GM18867 (cell line): Measurements from ENCODE around the gene TBC1D23.
A peak's percentile ranks its signal among the peaks of the same experiment; 100 is the strongest.
"Not testable (repeated sequence)": the region's sequence is repeated elsewhere in the genome, so short reads cannot be mapped to it uniquely, and the experiment has no call there.

Experiments
- ATAC-seq: cut with Tn5 transposase; IDR thresholded peaks from one replicate; pipeline ENCODE4 v1.9.1; 2021; ENCODE audit warnings: mild to moderate bottlenecking, moderate library complexity; ENCODE audit not compliant: unreplicated experiment

The TBC1D23 gene

DNA sequence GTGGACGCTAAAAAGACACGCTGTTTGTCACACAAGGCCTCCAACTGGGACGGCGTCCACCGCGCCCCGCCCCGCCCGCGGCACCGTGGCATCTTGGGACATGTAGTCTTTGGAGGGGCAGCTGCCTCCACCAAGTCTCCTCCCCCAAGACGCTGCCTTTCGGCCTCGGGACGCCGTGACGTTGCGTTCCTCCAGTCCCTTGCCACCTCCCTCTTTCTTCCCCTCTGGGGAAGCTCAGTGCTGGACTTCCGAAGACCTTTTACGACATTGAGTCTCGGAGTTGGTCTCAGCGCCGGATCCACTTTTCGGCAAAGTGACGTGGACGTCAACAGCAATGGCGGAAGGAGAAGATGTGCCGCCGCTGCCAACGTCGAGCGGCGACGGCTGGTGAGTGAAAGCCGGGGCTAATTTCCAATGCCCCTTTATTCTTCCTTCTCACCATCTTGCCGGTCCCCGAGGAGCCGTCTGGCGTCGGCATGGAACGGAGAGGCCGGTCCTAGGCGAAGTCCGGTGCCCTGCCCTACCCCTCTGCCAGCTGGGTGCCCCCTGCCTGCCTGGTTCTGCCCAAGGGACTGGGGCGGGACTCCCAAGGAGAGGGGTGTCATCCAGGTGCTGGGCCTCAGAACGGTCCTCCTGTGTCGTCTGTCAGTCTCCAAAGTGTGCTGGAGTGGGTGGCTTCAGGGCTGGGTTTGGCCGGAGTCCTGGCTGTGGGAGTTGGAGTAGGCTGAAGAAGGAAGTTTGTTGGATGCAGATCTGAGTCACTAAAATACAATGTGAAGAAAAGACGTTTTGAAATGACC is at the start of gene TBC1D23:
Gene TBC1D23 (plus strand): TSS at position 308 of the 800 bp plus-strand sequence. CDS start 27 bp downstream, at position 335.
- peak; percentile 100 for ATAC-seq

DNA sequence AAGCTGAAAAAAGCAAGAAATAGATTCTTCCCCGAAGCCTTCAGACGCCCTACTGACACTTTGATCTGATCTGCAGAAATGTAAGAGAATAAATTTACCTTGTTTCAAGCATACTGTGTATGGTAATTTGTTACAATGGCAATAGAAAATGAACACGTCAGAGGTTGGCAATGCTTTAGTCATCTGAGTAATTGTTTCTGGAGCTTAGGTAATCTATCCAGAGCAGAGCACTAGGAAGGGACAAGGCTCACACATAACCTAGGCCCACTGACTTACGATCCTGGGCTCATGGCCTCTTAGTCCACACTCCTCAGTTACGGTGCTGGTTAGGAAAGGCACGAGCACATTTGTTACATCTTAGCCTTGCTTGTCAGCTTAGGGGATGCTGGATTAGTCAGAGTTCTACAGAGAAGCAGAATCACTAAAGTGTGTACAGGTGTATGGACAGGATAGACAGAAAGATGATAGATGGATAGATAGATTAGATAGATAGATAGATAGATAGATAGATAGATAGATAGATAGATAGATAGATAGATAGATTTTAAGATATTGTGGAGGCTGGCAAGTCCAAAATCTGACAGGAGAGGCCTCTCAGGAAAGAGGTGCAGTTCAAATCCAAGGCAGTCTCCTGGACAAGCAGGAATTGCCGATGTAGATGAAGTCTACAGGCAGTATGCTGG is 46.8 kb upstream of the TBC1D23 start:
- no peak for ATAC-seq

DNA sequence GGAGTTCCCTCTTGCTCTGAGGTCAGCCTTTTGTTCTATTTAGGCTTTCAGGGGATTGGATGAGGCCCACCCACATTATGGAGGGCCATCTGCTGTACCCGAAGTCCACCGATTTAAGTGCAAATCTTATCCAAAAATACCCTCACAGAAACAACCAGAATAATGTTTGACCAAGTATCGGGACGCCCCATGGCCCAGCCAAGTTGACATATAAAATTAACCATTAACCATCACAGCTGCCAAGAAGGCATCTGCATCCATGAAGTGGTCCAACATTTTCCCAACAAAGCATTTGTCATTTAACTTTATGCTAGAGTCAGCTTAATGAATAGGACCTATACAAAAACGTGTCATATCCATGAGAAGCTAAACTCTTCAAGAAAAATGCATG is 46.2 kb upstream of the TBC1D23 start:
- ATAC-seq = no peak

DNA sequence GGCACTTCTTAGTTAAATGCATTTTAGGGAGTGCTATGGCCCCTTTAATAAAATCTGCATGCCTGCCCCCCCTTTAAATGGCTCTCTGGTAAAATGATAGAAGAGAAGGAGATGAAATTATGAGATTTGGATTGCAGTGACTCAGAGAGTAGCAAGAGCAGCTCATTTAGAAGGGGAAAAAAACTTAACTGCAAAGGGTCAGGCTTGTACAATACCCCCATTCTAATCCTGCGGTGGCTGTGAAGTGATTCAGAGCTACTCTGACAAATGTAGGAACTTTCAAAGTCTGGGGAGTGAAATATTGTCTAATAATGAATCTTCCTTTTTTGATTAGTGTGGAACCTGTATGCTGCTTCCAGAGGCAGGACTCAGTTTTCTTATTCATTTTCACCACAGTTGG is 44.1 kb upstream of the TBC1D23 start:
- ATAC-seq = no peak

DNA sequence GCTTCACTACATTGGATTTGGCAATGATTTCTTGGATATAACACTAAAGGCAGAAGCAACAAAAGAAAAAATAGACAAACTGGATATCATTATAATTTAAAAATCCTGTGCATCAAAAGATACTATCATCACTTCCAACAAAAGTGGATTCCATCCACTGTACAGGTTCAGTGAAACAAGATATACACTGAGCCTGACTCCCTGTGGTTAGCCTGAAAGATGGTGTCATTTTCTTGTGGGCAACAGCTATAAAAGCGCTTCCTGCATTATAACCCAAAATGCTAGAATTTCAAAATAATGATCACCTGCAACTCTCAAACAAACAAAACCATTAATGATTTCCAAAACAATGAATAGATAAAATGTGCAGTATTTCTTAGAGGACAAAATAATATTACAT is 39.6 kb upstream of the TBC1D23 start:
- no peak for ATAC-seq

DNA sequence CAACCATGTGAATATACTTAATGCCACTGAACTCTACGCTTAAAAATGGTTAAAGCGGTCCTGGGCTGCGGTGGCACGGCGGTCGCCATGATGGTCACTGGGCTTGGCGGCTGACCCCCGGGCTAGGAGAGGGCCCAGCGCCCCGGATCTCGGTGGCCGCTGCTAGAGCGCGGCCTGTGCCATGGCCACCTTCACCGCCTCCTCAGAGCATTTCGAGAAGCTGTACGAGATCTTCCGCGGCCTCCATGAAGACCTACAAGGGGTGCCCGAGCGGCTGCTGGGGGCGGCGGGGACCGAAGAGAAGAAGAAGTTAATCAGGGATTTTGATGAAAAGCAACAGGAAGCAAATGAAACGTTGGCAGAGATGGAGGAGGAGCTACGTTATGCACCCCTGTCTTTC is 35.6 kb upstream of the TBC1D23 start:
- ATAC-seq = no peak

DNA sequence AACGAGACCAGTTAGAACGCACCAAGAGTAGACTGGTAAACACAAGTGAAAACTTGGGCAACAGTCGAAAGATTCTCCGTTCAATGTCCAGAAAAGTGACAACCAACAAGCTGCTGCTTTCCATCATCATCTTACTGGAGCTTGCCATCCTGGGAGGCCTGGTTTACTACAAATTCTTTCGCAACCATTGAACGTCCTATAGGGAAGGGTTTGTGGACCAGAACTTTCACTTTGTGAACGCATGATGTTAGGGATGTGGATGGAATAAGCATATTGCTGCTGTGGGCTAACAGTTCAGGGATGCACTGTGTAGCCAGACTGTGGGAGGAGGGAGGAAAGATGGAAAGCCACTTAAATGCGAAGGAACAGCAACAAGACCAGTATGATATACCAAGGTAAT is 34.9 kb upstream of the TBC1D23 start:
- no peak for ATAC-seq

DNA sequence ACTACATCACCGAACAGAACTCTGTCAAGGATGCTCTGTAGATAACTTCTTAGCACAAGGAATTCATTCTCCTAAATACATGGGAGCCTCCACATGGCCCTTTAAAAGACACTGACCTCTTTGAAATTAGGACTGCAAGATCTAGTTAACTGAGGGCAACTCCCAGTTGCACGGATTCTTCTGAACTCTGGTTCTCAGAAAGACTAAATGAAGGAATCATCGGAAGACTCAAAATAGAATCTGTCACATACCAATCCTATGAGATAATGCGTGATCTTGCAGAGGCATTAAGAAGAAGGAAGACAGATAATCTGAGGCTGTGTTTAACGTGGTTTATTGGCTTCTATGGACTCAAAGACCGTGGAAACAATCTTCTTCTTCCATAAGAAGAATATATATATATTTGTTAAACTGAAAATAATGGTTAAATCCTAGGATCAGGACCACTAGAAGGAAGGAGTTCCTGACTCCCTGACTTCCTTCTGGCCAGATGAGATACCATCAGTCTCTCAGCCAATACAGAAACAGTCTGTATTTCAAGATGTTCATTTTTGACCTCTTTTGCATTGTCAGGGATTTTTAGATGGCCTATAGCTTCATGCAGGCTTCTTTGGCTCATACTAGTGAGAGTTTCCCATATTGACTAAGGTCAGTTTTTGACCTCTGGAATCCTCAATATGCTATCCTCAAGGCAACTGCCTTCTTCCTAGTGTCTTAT is 33.9 kb upstream of the TBC1D23 start:
- no peak for ATAC-seq

DNA sequence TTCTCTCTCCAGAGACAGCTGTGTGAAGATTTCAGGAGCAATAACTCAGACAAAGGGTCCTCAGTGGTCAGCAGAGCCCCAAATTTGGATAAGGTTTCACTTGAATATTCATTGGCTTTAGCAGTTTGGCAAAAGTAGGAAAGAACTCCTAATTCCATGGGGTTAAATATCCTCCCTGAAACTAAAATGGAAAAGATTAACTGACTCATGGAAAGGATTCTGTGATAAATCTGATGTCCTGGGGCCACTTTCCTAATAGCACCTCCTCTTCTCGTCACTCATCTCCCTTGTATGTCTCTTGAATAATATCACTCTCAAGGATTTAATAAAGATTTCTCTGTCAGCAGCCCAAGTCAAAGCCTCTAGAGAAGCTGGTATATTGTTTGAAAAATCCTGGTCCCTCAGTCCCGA is 33.3 kb upstream of the TBC1D23 start:
- no peak for ATAC-seq

DNA sequence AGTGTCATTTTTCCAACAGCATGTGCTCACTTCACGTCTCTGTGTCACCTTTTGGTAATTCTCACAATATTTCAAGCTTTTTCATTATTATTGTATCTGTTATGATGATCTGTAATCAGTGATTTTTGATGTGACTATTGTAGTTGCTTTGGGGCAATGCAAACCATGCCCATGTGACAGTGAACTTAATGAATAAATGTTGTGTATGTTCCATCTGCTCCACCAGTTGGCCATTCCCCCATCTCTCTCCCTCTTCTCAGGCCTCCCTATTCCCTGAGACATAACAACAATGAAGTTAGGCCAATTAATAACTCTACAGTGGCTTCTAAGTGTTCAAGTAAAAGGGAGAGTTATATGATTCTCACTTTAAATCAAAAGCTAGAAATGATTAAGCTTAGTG is 32.5 kb upstream of the TBC1D23 start:
- ATAC-seq = no peak

DNA sequence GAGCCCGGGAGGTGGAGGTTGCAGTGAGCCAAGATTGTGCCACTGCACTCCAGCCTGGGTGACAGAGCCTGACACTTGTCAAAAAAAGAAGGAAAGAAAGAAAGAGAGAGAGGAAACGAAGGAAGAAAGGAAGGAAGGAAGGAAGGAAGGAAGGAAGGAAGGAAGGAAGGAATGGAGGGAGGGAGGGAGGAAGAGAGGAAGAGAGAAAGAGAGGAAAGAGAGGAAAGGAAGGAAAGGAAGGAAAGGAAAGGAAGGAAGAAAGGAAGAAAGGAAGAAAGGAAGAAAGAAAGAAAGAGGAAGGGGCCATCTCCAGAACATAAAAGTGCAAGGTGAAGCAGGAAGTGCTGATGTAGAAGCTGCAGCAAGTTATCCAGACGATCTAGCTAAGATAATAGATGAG is 31.6 kb upstream of the TBC1D23 start:
- not testable (repeated sequence) for ATAC-seq

DNA sequence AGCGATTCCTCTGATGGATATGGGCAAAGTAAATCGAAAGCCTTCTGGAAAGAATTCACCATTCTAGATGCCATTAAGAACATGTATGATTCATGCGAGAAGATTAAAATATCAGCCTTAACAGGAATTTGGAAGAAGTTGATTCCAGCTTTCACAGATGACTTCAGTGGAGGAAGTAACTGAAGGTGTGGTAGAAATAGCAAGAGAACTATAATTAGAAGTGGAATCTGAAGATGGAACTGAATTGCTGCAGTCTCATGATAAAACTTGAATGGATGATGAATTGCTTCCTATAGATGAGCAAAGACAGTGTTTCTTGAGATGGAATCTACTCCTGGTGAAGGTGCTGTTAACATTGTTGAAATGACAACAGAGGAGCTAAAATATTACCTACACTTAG is 30.1 kb upstream of the TBC1D23 start:
- no peak for ATAC-seq

DNA sequence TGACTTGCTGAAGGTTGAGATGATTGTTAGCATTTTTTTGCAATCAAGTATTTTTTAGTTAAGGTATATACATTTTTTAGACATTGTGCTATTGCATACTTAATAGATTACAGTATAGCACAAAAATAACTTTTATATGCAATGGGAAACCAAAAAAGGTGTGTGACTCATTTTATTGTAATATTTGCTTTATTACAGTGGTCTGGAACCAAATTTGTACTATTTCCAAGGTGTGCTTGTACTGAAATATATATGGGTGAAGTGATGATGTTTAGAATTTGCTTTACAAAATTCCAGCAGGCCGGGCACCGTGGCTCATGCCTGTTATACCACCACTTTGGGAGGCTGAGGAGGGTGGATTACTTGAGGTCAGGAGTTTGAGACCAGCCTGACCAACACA is 29.1 kb upstream of the TBC1D23 start:
- ATAC-seq = no peak

DNA sequence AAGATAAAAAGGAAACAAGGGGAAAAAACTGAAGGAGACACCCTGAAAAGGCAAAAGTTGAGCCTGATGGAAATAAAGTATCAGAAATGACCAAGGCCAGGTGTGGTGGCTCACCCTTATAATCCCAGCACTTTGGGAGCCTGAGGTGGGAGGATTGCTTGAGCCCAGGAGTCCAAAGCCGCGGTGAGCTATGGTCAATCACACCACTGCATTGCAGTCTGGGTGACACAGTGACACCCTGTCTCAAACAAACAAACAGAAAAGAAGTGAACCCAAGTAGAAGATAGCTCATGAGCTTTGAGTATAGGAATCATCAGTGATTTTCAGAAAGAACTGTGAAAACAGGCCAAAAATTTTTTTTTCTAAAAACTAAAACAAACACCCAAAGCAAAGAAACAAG is 26.4 kb upstream of the TBC1D23 start:
- ATAC-seq = no peak

DNA sequence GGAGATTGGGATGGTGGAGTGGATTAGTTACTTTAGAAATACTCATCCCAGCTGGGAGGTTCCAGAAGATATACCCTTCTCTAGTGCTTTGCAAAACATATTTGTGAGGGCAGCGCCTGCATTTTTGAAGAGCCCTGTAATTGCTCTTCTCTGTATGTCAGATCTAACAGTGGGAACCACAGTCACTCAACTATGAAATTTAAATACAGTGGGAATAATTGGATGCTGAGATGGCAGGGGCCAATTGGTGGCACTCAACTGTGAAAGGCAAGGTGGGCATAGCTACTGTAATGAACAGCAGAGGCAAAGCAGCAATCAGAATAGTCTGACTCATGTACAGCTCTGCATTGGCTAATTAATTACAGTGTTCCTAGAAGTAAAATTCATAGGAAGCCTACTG is 22.2 kb upstream of the TBC1D23 start:
- no peak for ATAC-seq

DNA sequence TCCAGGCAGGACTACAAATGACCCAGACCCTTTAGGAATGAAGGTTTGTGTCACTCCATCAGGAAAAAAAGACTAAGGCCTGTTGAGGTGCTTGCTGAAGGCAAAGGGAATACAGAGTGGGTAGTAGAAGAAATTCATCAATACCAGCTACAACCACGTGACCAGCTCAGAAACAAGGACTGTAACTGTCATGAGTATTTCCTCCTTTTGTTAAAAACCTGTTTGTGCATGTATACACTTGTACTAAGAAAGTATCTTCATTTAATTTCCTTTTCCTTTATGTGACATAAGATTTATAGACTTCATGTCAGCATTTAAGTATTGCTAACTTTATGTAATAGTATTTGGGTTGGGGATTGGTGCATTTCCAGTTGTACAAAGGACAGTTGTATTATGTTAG is 18.3 kb upstream of the TBC1D23 start:
- not testable (repeated sequence) for ATAC-seq

DNA sequence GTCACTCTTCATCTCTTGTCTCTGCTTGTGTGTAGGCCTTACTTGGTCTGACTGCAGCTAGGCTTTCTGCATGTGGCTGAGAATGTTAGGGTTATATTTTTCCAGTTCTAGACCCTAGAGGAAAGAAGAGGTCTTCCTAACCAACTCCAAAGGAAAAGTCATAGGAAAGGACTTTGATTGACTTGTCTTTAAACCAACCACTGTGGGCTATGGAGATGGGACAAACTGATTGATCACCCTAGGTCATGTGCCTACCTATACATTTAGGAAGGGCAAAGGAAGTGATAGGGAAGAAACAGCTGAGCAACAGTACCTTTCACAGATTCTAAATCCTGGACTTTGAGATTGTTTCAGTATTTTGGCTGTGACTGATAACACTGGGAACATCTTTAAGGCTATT is 16.5 kb upstream of the TBC1D23 start:
- ATAC-seq = no peak

DNA sequence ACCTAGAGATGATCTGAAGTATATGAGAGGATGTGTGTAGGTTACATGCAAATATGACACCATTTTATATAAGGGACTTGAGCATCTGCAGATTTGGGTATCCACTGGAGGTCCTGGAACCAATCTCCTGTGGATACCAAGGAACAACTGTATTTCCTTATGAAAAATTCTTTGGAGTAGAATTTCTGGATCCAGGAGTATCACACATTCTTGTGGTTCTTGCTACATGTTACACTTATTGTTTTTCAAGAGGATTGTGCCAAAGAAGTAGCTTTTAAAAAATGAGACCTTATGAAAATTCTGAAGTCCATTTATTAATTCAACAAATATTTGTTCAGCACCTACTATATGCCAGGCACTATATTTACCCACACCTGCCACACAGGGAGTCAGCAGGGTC is 15.7 kb upstream of the TBC1D23 start:
- ATAC-seq = no peak

DNA sequence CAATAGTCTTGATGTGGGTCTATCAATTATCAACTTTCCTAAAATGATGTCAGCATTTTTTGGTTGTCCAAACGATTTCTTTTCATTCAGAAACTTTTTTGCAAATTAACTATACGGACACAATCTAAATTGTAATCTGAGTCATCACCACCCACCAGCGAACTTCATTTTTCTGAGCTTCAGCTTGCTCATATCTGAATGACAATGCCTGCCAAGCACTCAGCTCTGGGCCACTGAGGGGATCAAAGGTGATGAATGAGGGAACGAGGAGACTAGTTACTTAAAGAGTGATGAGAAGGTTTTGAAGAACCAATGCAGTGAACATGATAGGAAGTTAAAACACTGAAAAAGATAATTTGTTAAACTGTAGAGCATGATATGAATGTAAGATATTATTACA is 14.9 kb upstream of the TBC1D23 start:
- ATAC-seq = no peak

DNA sequence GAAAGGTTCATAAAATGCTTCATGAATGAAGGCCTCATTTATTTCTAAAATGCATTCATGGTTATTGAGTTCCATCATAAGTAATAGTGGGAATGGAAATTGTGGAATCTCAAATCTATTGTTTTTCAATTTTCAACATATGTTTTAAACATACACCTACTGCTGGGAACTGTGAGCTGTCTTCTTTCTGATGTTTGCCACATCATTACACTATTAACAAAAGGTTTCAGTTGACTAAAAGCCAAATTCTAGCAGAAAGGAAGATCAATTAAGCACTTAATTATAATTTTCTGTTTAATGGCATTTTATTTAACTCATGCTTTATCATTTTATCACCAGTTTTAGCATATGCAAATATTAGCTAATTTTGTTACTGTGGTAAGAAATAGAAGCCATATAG is 13.8 kb upstream of the TBC1D23 start:
- ATAC-seq = no peak

DNA sequence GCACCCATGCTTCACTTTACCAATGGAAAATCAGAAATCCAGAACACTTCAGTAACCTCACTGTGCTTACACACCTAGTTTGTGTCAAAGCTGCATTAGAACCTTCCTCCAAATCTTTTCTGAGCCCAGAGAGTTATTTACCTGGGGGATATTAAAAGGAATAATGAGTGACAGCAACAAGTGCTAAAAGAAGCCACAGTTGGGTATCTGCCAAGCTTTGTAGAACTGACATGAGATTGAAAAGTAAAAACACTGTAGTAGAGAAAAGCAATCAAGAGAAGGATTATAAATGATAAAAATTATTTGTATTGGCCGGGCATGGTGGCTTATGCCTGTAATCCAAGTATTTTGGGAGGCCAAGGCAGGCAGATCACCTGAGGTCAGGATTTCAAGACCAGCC is 8.8 kb upstream of the TBC1D23 start:
- ATAC-seq = no peak
